ENCODE results near the gene ADAM21.
"Not testable (repeated sequence)": the region's sequence is repeated elsewhere in the genome, so short reads cannot be mapped to it uniquely, and the experiment has no call there.

ADAM21 gene

GRCh38 chr14:70477356-70478105, 25.6 kb downstream of the ADAM21 start:
- DNase-seq, result not testable (repeated sequence)

- DNase-seq, result no peak
Observed at GRCh38 chr14:70489579-70490200, 37.7 kb downstream of the ADAM21 start.

GRCh38 chr14:70498191-70498590, 46.2 kb downstream of the ADAM21 start:
- no peak for DNase-seq
